ENCODE data around the gene LSM14B.
A peak's percentile ranks its signal among the peaks of the same experiment; 100 is the strongest.
"Not testable (repeated sequence)": the region's sequence is repeated elsewhere in the genome, so short reads cannot be mapped to it uniquely, and the experiment has no call there.

The LSM14B gene
- total RNA-seq: 36.4 to 46.0 (median 38.4) reads per million in 4 donors

DNA sequence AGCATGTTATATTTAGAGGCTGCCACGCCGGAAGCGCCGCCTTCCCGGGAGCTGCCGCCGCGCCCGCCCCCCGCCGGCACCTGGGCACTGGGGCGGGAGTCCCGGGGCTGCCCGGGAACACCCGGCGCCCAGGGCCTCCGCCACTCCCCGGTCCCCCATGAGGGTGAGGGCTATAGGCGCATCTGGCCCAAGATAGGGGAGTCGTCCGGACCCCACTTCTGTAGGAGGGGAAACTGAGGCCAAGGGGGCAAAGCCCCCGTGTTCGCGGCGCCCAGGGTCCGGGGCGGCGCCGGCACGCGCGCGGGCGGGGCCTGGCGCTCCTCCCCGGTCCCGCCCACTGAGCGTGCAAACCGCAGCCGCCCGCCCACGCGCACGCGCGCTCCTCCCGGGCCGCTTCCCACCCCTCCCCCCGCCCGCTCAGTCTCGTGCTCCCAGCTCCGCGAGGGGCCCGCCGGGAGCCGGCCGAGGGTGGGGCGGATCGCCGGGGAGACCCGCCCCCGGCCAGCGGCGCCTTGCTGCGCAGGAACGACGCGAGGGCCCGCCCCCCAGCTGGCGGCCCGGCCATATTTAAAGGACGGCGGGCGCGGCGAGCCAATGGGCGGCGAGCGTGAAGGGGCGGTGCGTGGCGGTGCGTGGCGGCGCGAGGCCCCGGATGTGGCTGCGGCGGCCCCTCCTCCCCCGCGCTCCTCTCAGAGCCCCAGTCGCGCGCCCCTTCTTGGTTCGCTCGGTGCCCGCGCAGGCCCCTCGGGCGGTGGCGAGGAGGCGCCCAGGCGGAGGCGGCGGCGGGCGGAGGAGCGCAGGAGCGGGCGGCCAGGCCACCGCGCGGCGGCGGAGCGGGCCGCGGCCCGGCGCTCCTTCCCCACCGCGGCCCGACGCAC, at the start of gene LSM14B:
TSS of gene LSM14B (plus strand) at position 700 of the 878 bp plus-strand sequence. CDS start 192 bp downstream, outside the sequence.
- peak; percentile 90 to 99 (median 94) for DNase-seq

- DNase-seq: no peak
Measured at GRCh38 chr20:62073323-62073722, 49.0 kb upstream of the LSM14B start.

DNA sequence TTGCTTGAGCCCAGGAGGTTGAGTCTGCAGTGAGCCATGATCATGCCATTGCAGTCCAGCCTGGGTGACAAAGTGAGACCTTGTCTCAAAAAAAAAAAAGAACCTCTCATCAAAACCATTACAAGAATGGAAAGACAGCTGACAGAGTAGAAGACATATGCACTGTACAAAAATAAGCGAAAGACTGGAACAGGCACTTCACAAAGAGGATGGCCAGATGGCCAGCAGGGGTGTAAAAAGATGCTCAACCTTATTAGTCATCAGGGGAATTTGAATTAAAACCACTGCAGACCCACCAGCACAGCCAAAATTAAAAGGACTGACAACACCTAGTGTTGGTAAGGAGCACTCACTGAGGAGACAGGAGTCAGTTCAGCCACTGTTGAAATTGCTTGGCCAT, 43.1 kb upstream of the LSM14B start:
- DNase-seq: no peak

- DNase-seq: no peak
Measured at GRCh38 chr20:62080249-62080990, 41.9 kb upstream of the LSM14B start.

- no peak for DNase-seq
Measured at GRCh38 chr20:62083312-62083711, 39.0 kb upstream of the LSM14B start.

DNA sequence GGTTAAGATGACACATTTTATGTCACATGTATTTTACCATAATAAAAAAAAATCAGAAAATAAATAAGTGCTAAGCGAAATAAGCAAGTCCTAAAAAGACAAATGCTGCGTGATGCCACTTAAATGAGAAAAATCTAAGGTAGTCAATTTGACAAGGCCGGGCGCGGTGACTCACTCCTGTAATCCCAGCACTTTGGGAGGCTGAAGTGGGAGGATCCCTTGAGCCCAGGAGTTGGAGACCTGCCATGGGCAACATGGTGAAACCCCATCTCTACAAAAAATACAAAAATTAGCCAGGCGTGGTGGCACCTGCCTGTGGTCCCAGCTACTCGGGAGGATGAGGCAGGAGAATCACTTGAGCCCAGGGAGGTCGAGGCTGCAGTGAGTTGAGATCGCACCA, 38.1 kb upstream of the LSM14B start:
- DNase-seq: not testable (repeated sequence)

GRCh38 chr20:62085206-62085605, 37.1 kb upstream of the LSM14B start:
- no peak for DNase-seq

- DNase-seq: no peak
Measured at GRCh38 chr20:62087227-62087626, 35.0 kb upstream of the LSM14B start.

DNA sequence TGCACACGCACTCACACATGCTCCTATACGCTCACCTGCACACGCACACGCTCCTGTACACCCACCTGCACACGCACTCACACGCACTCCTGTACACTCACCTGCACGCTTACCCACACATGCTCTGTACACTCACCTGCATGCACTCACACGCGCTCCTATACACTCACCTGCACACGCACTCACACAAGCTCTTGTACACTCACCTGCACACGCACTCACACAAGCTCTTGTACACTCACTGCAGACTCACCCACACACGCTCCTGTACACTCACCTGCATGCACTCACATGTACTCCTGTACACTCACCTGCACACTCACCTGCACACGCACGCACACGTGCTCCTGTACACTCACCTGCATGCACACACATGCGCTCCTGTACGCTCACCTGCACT, 34.6 kb upstream of the LSM14B start:
- no peak for DNase-seq

DNA sequence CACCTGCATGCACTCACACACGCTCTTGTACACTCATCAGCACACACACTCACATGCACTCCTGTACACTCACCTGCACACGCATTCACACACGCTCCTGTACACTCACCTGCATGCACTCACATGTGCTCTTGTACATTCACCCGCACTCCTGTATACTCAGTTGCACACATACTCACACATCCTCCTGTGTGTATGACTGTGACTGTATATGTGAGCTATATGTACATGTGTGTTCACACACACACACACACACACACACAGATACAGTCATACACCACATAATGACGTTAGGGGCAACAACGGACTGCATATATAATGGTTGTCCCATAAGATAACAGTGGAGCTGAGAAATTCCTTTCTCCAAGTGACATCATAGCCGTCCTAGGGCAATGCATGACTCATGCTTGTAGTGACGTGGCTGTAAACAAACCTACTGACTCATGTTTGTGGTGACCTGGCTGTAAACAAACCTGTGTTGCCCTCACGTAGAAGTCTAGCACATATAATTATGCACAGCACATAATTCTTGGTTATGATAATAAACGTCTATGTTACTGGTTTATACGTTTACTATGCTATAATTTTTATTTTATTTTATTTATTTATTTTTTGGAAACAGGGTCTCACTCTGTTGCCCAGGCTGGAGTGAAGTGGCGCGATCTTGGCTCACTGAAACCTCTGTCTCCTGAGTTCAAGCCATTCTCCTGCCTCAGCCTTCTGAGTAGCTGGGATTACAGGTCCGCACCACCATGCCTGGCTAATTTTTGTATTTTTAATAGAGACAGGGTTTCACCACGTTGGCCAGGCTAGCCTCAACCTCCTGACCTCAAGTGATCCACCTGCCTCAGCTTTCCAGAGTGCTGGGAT, 33.8 kb upstream of the LSM14B start:
- DNase-seq: no peak

DNA sequence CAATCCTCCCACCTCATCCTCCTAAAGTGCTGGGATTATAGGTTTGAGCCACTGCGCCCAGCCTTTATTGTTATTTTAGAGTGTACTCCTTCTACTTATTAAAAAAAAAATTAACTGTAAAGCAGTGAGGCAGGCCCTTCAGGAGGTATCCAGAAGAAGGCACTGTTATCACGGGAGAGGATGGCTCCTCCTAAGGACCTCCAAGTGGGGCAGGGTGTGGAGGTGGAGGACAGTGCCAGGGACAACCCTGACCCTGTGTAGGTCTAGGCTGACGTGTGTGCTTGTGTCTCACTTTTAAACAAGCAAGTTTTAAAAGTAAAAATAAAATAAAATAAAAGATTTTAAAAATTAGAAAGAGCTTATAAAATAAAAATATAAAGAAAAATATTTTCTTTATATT, 32.9 kb upstream of the LSM14B start:
- no peak for DNase-seq

DNA sequence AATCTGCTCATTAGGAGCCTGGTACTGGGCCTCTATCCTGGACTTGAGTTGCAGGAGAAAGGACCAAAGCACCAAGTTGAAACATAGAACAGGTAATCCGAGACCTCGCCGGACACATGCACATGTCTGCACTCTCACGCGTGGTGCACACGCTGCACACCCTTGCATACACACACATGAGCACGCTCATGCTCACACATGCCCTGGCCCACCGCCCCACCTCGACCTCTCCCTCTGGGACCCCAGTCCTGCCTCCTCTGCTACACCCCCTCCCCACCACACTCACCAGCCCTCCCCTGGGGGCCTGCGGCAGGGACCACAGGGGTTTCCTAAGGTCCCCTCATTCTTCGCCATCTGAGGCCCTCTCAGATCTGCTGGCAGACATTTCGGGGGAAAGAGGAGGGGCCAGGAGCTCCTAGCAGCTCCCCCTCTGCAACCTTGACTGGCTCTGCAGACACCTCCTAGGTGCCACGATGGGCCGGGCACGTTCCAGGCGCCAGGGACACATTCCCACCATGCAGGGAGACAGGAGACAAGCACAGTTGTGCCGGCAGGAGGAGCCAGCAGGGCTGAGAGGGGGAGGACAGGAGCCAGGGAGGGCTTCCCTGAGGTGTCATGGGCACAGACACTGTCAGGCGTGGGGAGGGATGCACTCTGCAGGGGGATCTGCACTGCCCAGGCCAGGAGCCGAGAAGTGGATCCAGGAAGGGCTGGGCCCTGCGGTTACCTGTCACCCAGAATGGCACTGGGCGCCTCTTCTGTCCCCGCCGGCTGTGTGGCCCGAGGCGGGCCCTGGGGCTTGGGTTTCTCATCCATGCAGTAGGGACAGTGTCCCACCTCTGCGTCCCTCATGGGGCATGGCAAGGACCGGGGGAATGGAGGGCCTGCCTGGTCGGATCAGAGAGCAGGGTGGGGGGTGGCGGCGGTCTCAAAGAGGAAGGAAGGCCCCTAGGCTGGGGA, 25.6 kb upstream of the LSM14B start:
- DNase-seq: no peak

GRCh38 chr20:62097881-62098407, 24.3 kb upstream of the LSM14B start:
- DNase-seq: no peak

DNA sequence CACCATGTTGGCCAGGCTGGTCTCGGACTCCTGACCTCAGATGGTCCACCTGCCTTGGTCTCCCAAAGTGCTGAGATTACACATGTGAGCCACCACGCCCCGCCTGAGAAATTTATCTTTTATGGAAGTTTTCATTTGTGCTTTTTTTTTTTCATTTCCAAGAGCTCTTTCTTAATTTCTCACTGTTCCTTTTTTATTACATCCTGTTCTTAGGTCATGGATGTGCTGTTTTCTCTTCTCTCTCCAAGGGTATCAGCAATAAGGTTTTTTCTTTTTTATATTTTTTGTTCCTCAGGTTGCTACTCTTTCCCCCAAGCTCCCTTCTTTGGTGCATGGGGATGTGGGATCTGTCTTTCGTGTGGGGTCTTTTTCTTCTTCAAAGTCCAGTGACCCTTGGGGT, 21.2 kb upstream of the LSM14B start:
- DNase-seq: no peak

- no peak for DNase-seq
Measured at GRCh38 chr20:62103508-62104233, 18.6 kb upstream of the LSM14B start.

GRCh38 chr20:62104234-62104789, 18.0 kb upstream of the LSM14B start:
- DNase-seq: no peak

GRCh38 chr20:62104791-62105345, 17.4 kb upstream of the LSM14B start:
- DNase-seq: no peak

DNA sequence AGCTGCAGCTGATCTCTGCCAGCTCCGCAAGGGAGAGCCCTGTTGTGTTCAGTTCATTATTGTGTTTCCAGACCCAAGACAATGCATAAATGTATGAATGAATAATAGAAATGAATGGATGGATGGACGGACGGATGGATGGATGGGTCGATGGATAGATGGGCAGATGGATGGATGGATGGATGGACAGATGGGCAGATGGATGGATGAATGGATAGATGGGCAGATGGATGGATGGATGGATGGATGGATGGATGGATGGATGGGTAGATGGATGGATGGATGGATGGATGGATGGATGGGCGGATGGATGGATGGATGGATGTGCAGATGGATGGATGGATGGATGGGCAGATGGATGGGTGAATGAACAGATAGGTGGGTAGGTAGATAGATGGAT, 16.7 kb upstream of the LSM14B start:
- no peak for DNase-seq

GRCh38 chr20:62111148-62111547, 11.1 kb upstream of the LSM14B start:
- no peak for DNase-seq

GRCh38 chr20:62112368-62112767, 9.9 kb upstream of the LSM14B start:
- no peak for DNase-seq
